Retinal pigment epithelial cell (primary cell): ENCODE data around the gene GUCA2A.

Experiments used
- DNase-seq: peaks from one replicate; pipeline ENCODE4 v3.0.0-alpha.2; 2010; ENCODE audit warnings: low read depth
- H3K4me3 ChIP-seq: 2 replicates; pipeline ENCODE4 v1.5.1; 2011; ENCODE audit warnings: mild to moderate bottlenecking, low read length, control low read depth, moderate library complexity
- CTCF ChIP-seq: conservative IDR thresholded peaks from 2 replicates; pipeline ENCODE4 v1.5.1; 2011; ENCODE audit warnings: low read depth, low read length, control low read depth, inconsistent platforms

The GUCA2A gene

GRCh38 chr1:42198251-42198650 is 33.7 kb upstream of the GUCA2A start:
- H3K4me3 ChIP-seq: no peak overlapping the region
- DNase-seq: no peak
- no peak for TF ChIP-seq CTCF

GRCh38 chr1:42195841-42196240 is 31.3 kb upstream of the GUCA2A start:
- TF ChIP-seq CTCF: no peak
- H3K4me3 ChIP-seq: no peak overlapping the region
- DNase-seq: no peak

- TF ChIP-seq CTCF: no peak
- no peak for DNase-seq
- H3K4me3 ChIP-seq: no peak overlapping the region
Measured at GRCh38 chr1:42192106-42192505, 27.6 kb upstream of the GUCA2A start.

- no peak for DNase-seq
- no peak for TF ChIP-seq CTCF
- no peak overlapping the region for H3K4me3 ChIP-seq
Measured at GRCh38 chr1:42191319-42191718, 26.8 kb upstream of the GUCA2A start.

GRCh38 chr1:42189931-42190853 is 25.6 kb upstream of the GUCA2A start:
- H3K4me3 ChIP-seq: no peak overlapping the region
- no peak for DNase-seq
- no peak for TF ChIP-seq CTCF

- no peak for TF ChIP-seq CTCF
- DNase-seq: no peak
- no peak overlapping the region for H3K4me3 ChIP-seq
Measured at GRCh38 chr1:42186152-42186551, 21.6 kb upstream of the GUCA2A start.

- TF ChIP-seq CTCF: no peak
- no peak overlapping the region for H3K4me3 ChIP-seq
- DNase-seq: no peak
Measured at GRCh38 chr1:42184616-42185015, 20.1 kb upstream of the GUCA2A start.
